Lower lobe of right lung (tissue), 2 donors: ENCODE results near the gene DHX34. TPM values are rescaled to one million over a fixed set of nuclear protein-coding genes. Genes with fewer than 3 reads are reported as not detected.
A peak's percentile ranks its signal among the peaks of the same experiment; 100 is the strongest.

Experiments used
- ATAC-seq, 2 donors: fragments of 200-7000 bp; cut with Tn5 transposase; one replicate each; pipeline ENCODE4 v1.9.1; 2020 to 2022; ENCODE audit warnings: mild to moderate bottlenecking in 2 of 2, moderate library complexity in 2 of 2
- DNase-seq: peaks from one replicate; pipeline ENCODE4 v3.0.0-alpha.2; 2020
- H3K27ac ChIP-seq: fragments of 200-600 bp; one replicate; pipeline ENCODE4 v1.8.0; 2022
- H3K27me3 ChIP-seq: fragments of 200-600 bp; one replicate; pipeline ENCODE4 v1.8.0; 2022; ENCODE audit warnings: low read depth
- H3K36me3 ChIP-seq: fragments of 200-600 bp; one replicate; pipeline ENCODE4 v1.8.0; 2022; ENCODE audit warnings: mild to moderate bottlenecking
- H3K4me1 ChIP-seq: fragments of 200-600 bp; one replicate; pipeline ENCODE4 v1.8.0; 2022
- H3K4me3 ChIP-seq: fragments of 200-600 bp; one replicate; pipeline ENCODE4 v1.8.0; 2022; ENCODE audit warnings: mild to moderate bottlenecking
- H3K9me3 ChIP-seq: fragments of 200-600 bp; one replicate; pipeline ENCODE4 v1.8.0; 2022
- intact Hi-C: fragments of 100-400 bp; cut with DNase I; formaldehyde crosslinking; loops from one replicate; pipeline ENCODE4 v1.11.0; 2022
- total RNA-seq: library from RNA; stranded (reverse); fragmentation: NEBNext Ultra II Directional; extraction: Animal tissue kit (Norgen Biotek cat#: 25700); gene quantifications from one replicate; pipeline ENCODE4 v1.2.1, GENCODE V29; 2021
- TF ChIP-seq, protein P1 (sequence below): fragments of 200-600 bp; IDR thresholded peaks from one replicate; pipeline ENCODE4 v1.8.0; 2022; ENCODE audit warnings: antibody characterized with exemption, mild to moderate bottlenecking
- donor health status: DM: no; HTN: yes; CAD: no; lungs with severe emphysema.

The DHX34 gene
- total RNA-seq, 1 donor from 2014 or later = 14.5 TPM

DNA sequence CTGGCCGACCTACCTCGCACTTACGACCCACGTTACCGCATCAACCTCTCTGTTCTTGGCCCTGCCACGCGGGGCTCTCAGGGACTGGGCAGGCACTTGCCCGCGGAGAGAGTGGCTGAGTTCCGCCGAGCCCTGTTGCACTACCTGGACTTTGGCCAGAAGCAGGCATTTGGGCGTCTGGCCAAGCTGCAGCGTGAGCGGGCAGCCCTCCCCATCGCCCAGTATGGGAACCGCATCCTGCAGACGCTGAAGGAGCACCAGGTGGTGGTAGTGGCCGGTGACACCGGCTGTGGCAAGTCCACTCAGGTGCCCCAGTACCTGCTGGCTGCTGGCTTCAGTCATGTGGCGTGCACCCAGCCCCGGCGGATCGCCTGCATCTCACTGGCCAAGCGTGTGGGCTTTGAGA lies 4.2 kb downstream of the DHX34 start:
- DNase-seq (no peak), ATAC-seq (no peak)
- Histone ChIP-seq H3K4me1 (peaks cover 17% of the 10 kb centered on the region), H3K27ac (no peak overlapping the region), H3K9me3 (no peaks in the 10 kb centered on the region), H3K27me3 (no peaks in the 10 kb centered on the region), H3K36me3 (peaks cover 60% of the 10 kb centered on the region), H3K4me3 (no peak overlapping the region)
- intact Hi-C loops = no loop called here
- TF ChIP-seq, protein P1, sequence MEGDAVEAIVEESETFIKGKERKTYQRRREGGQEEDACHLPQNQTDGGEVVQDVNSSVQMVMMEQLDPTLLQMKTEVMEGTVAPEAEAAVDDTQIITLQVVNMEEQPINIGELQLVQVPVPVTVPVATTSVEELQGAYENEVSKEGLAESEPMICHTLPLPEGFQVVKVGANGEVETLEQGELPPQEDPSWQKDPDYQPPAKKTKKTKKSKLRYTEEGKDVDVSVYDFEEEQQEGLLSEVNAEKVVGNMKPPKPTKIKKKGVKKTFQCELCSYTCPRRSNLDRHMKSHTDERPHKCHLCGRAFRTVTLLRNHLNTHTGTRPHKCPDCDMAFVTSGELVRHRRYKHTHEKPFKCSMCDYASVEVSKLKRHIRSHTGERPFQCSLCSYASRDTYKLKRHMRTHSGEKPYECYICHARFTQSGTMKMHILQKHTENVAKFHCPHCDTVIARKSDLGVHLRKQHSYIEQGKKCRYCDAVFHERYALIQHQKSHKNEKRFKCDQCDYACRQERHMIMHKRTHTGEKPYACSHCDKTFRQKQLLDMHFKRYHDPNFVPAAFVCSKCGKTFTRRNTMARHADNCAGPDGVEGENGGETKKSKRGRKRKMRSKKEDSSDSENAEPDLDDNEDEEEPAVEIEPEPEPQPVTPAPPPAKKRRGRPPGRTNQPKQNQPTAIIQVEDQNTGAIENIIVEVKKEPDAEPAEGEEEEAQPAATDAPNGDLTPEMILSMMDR = no peak

DNA sequence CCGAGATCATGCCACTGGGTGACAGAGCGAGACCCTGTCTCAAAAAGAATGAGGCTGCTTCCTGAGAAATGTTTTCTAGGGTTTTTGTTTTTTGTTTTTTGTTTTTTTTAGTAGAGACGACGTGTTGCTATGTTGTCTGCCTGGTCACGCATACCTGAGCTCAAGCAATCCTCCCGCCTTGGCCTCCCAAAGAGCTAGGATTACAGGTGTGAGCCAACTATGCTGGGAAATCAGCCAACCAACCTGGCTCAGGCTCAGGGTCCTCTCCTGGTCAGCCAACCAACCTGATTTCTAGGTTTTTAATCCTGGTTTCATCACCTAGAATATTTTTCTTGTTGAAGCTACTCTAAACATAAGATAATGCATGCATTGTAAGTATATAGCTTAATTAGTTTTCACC lies 7.8 kb downstream of the DHX34 start:
- TF ChIP-seq, protein P1 = no peak
- Histone ChIP-seq H3K4me3 (no peak overlapping the region), H3K4me1 (no peaks in the 10 kb centered on the region), H3K36me3 (peaks cover 96% of the 10 kb centered on the region), H3K27me3 (no peaks in the 10 kb centered on the region), H3K27ac (no peak overlapping the region), H3K9me3 (no peaks in the 10 kb centered on the region)
- intact Hi-C loops = no loop called here
- ATAC-seq (no peak), DNase-seq (no peak)

DNA sequence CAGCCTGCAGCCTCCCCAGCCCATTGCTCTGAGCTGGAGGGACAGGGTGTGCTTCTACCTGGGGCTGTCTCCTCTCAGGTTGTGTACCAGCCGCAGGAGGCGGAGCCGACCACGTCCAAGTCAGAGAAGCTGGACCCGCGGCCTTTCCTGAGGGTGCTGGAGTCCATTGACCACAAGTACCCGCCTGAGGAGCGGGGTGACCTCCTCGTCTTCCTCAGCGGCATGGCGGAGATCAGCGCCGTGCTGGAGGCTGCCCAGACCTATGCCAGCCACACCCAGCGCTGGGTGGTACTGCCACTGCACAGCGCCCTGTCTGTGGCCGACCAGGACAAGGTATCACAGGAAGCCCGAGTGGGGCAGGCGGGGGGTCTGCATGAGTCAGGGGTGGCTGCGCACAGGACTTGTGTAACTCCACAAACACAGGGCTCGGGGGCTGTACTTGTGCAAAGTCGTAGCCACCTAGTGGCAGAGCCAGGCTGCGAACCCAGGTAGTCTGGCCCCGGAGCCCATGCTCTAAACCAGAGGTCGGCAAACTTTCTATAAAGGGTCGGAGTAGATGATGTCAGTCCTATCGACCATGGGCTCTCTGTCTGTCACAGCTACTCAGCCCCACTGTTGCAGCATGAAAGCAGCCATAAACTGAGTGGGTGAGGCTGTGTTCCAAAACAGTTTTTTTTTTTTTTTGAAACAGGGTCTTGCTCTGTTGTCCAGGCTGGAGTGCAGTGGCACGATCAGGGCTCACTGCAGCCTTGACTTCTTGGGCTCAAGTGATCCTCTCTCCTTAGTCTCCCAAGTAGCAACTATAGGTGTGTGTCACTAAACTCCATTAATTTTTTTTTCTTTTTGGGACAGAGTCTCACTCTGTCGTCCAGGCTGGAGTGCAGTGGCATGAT lies 8.9 kb downstream of the DHX34 start:
- Histone ChIP-seq H3K4me3 (no peak overlapping the region), H3K4me1 (no peaks in the 10 kb centered on the region), H3K36me3 (peaks cover 100% of the 10 kb centered on the region), H3K27ac (no peak overlapping the region), H3K27me3 (no peaks in the 10 kb centered on the region), H3K9me3 (no peaks in the 10 kb centered on the region)
- intact Hi-C loops = no loop called here
- peak in 1 of 2 donors; percentile 26 for ATAC-seq
- no peak for DNase-seq
- TF ChIP-seq, protein P1 = no peak

DNA sequence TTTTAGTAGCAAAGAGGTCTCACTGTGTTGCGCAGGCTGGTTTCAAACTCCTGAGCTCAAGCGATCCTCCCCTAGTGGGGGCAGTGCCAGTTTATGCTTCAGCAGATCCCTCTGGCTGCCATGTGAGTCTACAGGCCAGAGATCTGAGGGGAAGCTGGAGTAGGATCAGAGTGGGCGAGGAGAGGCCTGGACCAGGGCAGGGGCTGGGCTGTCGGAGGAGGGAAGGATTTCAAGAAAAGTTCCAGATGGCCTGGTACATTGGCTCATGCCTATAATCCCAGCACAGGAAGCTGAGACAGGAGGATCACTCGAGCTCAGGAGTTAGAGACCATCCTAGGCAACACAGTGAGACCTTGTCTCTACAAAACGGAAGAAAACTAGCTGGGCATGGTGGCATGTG lies 9.8 kb downstream of the DHX34 start:
- DNase-seq (no peak), ATAC-seq (no peak)
- H3K4me1 ChIP-seq = no peaks in the 10 kb centered on the region
- no peak overlapping the region for H3K4me3 ChIP-seq
- H3K27ac ChIP-seq = no peak overlapping the region
- intact Hi-C loops = no loop called here
- TF ChIP-seq, protein P1 = no peak
- H3K27me3 ChIP-seq = no peaks in the 10 kb centered on the region
- H3K36me3 ChIP-seq = peaks cover 100% of the 10 kb centered on the region
- H3K9me3 ChIP-seq = no peaks in the 10 kb centered on the region

DNA sequence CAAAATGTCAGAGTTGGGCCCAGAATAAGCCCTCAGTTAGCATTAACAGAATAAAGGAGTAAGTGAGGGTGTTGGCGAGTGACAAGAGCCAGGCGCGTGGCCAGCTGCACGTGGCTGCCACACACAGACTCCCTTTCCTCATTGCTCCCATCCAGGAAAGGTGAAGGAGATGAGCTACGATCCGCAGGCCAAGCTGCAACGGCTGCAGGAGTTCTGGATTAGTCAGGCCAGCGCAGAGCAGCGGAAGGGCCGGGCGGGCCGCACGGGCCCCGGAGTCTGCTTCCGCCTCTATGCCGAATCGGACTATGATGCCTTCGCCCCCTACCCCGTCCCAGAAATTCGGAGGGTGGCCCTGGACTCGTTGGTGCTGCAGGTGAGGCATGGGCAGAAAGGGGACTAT lies 13.2 kb downstream of the DHX34 start:
- no peak for ATAC-seq
- no peak for DNase-seq
- H3K36me3 ChIP-seq = peaks cover 98% of the 10 kb centered on the region
- H3K27ac ChIP-seq = no peak overlapping the region
- no peak overlapping the region for H3K4me3 ChIP-seq
- TF ChIP-seq, protein P1 = no peak
- H3K4me1 ChIP-seq = no peaks in the 10 kb centered on the region
- H3K27me3 ChIP-seq = no peaks in the 10 kb centered on the region
- intact Hi-C loops = no loop called here
- H3K9me3 ChIP-seq = no peaks in the 10 kb centered on the region
